ENCODE data around the gene GGTLC1.
"Not testable (repeated sequence)": the region's sequence is repeated elsewhere in the genome, so short reads cannot be mapped to it uniquely, and the experiment has no call there.

GGTLC1 gene

GRCh38 chr20:23988561-23988960 lies at the start of gene GGTLC1:
Gene GGTLC1, minus strand, starts transcription at chr20:23988779. Its CDS starts 2,168 bp downstream, at chr20:23986611.
- DNase-seq, result no peak

GRCh38 chr20:24034820-24035219 lies 46.2 kb upstream of the GGTLC1 start:
- DNase-seq, result no peak

GRCh38 chr20:24033565-24033964 lies 45.0 kb upstream of the GGTLC1 start:
- DNase-seq, result no peak

GRCh38 chr20:24033151-24033550 lies 44.6 kb upstream of the GGTLC1 start:
- no peak for DNase-seq

- no peak for DNase-seq
Observed at GRCh38 chr20:24032400-24032898, 43.9 kb upstream of the GGTLC1 start.

- no peak for DNase-seq
Observed at GRCh38 chr20:24027229-24027628, 38.6 kb upstream of the GGTLC1 start.

GRCh38 chr20:24022621-24023180 lies 34.1 kb upstream of the GGTLC1 start:
- no peak for DNase-seq

- DNase-seq, result no peak
Observed at GRCh38 chr20:24018796-24019195, 30.2 kb upstream of the GGTLC1 start.

GRCh38 chr20:24017458-24017755 lies 28.8 kb upstream of the GGTLC1 start:
- no peak for DNase-seq

- no peak for DNase-seq
Observed at GRCh38 chr20:24016607-24017457, 28.3 kb upstream of the GGTLC1 start.

GRCh38 chr20:24013953-24014352 lies 25.4 kb upstream of the GGTLC1 start:
- DNase-seq, result no peak

- DNase-seq, result no peak
Observed at GRCh38 chr20:24011282-24011681, 22.7 kb upstream of the GGTLC1 start.

GRCh38 chr20:24007758-24008157 lies 19.2 kb upstream of the GGTLC1 start:
- DNase-seq, result no peak

- no peak for DNase-seq
Observed at GRCh38 chr20:24007073-24007595, 18.6 kb upstream of the GGTLC1 start.

- DNase-seq, result no peak
Observed at GRCh38 chr20:24006626-24007025, 18.0 kb upstream of the GGTLC1 start.

- DNase-seq, result no peak
Observed at GRCh38 chr20:24004471-24004870, 15.9 kb upstream of the GGTLC1 start.

- no peak for DNase-seq
Observed at GRCh38 chr20:24002896-24003295, 14.3 kb upstream of the GGTLC1 start.

- no peak for DNase-seq
Observed at GRCh38 chr20:24001712-24002405, 13.3 kb upstream of the GGTLC1 start.

GRCh38 chr20:23998844-23999243 lies 10.3 kb upstream of the GGTLC1 start:
- no peak for DNase-seq

GRCh38 chr20:23998392-23998791 lies 9.8 kb upstream of the GGTLC1 start:
- no peak for DNase-seq

- no peak for DNase-seq
Observed at GRCh38 chr20:23995905-23996666, 7.5 kb upstream of the GGTLC1 start.

GRCh38 chr20:23995291-23995690 lies 6.7 kb upstream of the GGTLC1 start:
- not testable (repeated sequence) for DNase-seq
